Activated naive CD8-positive, alpha-beta T cell (primary cell): ENCODE measurements around the gene SH3RF1.

Experiments
- H3K27ac Mint-ChIP-seq: one replicate; pipeline ENCODE4 v1.8.0; 2021; ENCODE audit warnings: mixed read lengths
- H3K27me3 Mint-ChIP-seq: one replicate; pipeline ENCODE4 v1.8.0; 2021; ENCODE audit warnings: mixed read lengths
- H3K36me3 Mint-ChIP-seq: one replicate; pipeline ENCODE4 v1.8.0; 2021; ENCODE audit warnings: mixed read lengths
- H3K4me1 Mint-ChIP-seq: one replicate; pipeline ENCODE4 v1.8.0; 2021; ENCODE audit warnings: low read depth, mixed read lengths
- H3K4me3 Mint-ChIP-seq: one replicate; pipeline ENCODE4 v1.8.0; 2021; ENCODE audit warnings: mild to moderate bottlenecking, mixed read lengths
- H3K9me3 Mint-ChIP-seq: one replicate; pipeline ENCODE4 v1.8.0; 2021; ENCODE audit warnings: low read depth, mixed read lengths

Gene SH3RF1

GRCh38 chr4:169122422-169122821 is 148.3 kb downstream of the SH3RF1 start:
- no peaks in the 10 kb centered on the region for H3K9me3 Mint-ChIP-seq
- no peak overlapping the region for H3K27ac Mint-ChIP-seq
- H3K27me3 Mint-ChIP-seq: peaks cover 5% of the 10 kb centered on the region
- H3K36me3 Mint-ChIP-seq: no peaks in the 10 kb centered on the region
- H3K4me3 Mint-ChIP-seq: no peak overlapping the region
- no peaks in the 10 kb centered on the region for H3K4me1 Mint-ChIP-seq

- Mint-ChIP-seq H3K4me1 (no peaks in the 10 kb centered on the region), H3K9me3 (no peaks in the 10 kb centered on the region), H3K27ac (no peak overlapping the region), H3K27me3 (peaks cover 5% of the 10 kb centered on the region), H3K4me3 (no peak overlapping the region), H3K36me3 (no peaks in the 10 kb centered on the region)
Measured at GRCh38 chr4:169121861-169122382, 148.8 kb downstream of the SH3RF1 start.

- Mint-ChIP-seq H3K27ac (no peak overlapping the region), H3K4me1 (no peaks in the 10 kb centered on the region), H3K4me3 (no peak overlapping the region), H3K36me3 (no peaks in the 10 kb centered on the region), H3K27me3 (peaks cover 5% of the 10 kb centered on the region), H3K9me3 (no peaks in the 10 kb centered on the region)
Measured at GRCh38 chr4:169120624-169121023, 150.1 kb downstream of the SH3RF1 start.

GRCh38 chr4:169119536-169119935 is 151.2 kb downstream of the SH3RF1 start:
- H3K27ac Mint-ChIP-seq: no peak overlapping the region
- H3K4me1 Mint-ChIP-seq: no peaks in the 10 kb centered on the region
- no peaks in the 10 kb centered on the region for H3K9me3 Mint-ChIP-seq
- H3K27me3 Mint-ChIP-seq: peaks cover 5% of the 10 kb centered on the region
- no peak overlapping the region for H3K4me3 Mint-ChIP-seq
- H3K36me3 Mint-ChIP-seq: no peaks in the 10 kb centered on the region

GRCh38 chr4:169117591-169118081 is 153.1 kb downstream of the SH3RF1 start:
- H3K9me3 Mint-ChIP-seq: no peaks in the 10 kb centered on the region
- H3K27me3 Mint-ChIP-seq: peaks cover 3% of the 10 kb centered on the region
- H3K4me3 Mint-ChIP-seq: no peak overlapping the region
- H3K36me3 Mint-ChIP-seq: no peaks in the 10 kb centered on the region
- no peak overlapping the region for H3K27ac Mint-ChIP-seq
- no peaks in the 10 kb centered on the region for H3K4me1 Mint-ChIP-seq

GRCh38 chr4:169116270-169116901 is 154.4 kb downstream of the SH3RF1 start:
- peaks cover 3% of the 10 kb centered on the region for H3K27me3 Mint-ChIP-seq
- H3K9me3 Mint-ChIP-seq: no peaks in the 10 kb centered on the region
- H3K36me3 Mint-ChIP-seq: no peaks in the 10 kb centered on the region
- no peak overlapping the region for H3K27ac Mint-ChIP-seq
- no peaks in the 10 kb centered on the region for H3K4me1 Mint-ChIP-seq
- no peak overlapping the region for H3K4me3 Mint-ChIP-seq

GRCh38 chr4:169115897-169116254 is 154.9 kb downstream of the SH3RF1 start:
- no peaks in the 10 kb centered on the region for H3K4me1 Mint-ChIP-seq
- no peak overlapping the region for H3K4me3 Mint-ChIP-seq
- H3K36me3 Mint-ChIP-seq: no peaks in the 10 kb centered on the region
- no peaks in the 10 kb centered on the region for H3K9me3 Mint-ChIP-seq
- no peak overlapping the region for H3K27ac Mint-ChIP-seq
- H3K27me3 Mint-ChIP-seq: no peaks in the 10 kb centered on the region

- Mint-ChIP-seq H3K9me3 (no peaks in the 10 kb centered on the region), H3K4me3 (no peak overlapping the region), H3K27me3 (no peaks in the 10 kb centered on the region), H3K27ac (no peak overlapping the region), H3K4me1 (no peaks in the 10 kb centered on the region), H3K36me3 (no peaks in the 10 kb centered on the region)
Measured at GRCh38 chr4:169115144-169115896, 155.4 kb downstream of the SH3RF1 start.

- Mint-ChIP-seq H3K36me3 (no peaks in the 10 kb centered on the region), H3K27ac (no peak overlapping the region), H3K27me3 (no peaks in the 10 kb centered on the region), H3K4me1 (no peaks in the 10 kb centered on the region), H3K4me3 (no peak overlapping the region), H3K9me3 (no peaks in the 10 kb centered on the region)
Measured at GRCh38 chr4:169114341-169114974, 156.3 kb downstream of the SH3RF1 start.

- no peak overlapping the region for H3K4me3 Mint-ChIP-seq
- no peaks in the 10 kb centered on the region for H3K36me3 Mint-ChIP-seq
- H3K9me3 Mint-ChIP-seq: no peaks in the 10 kb centered on the region
- no peak overlapping the region for H3K27ac Mint-ChIP-seq
- peaks cover 1% of the 10 kb centered on the region for H3K27me3 Mint-ChIP-seq
- no peaks in the 10 kb centered on the region for H3K4me1 Mint-ChIP-seq
Measured at GRCh38 chr4:169110633-169111032, 160.1 kb downstream of the SH3RF1 start.

- H3K27me3 Mint-ChIP-seq: peaks cover 1% of the 10 kb centered on the region
Measured at GRCh38 chr4:169109035-169109675, 161.6 kb downstream of the SH3RF1 start.

GRCh38 chr4:169108303-169108702 is 162.5 kb downstream of the SH3RF1 start:
- no peak overlapping the region for H3K27ac Mint-ChIP-seq
- H3K9me3 Mint-ChIP-seq: no peaks in the 10 kb centered on the region
- no peaks in the 10 kb centered on the region for H3K4me1 Mint-ChIP-seq

More at GRCh38 chr4:169109035-169109675, 161.6 kb downstream of the SH3RF1 start:
- Mint-ChIP-seq H3K4me1 (no peaks in the 10 kb centered on the region), H3K27ac (no peak overlapping the region), H3K36me3 (no peaks in the 10 kb centered on the region), H3K9me3 (no peaks in the 10 kb centered on the region), H3K4me3 (no peak overlapping the region)

GRCh38 chr4:169107528-169107927 is 163.2 kb downstream of the SH3RF1 start:
- no peaks in the 10 kb centered on the region for H3K9me3 Mint-ChIP-seq
- no peak overlapping the region for H3K4me3 Mint-ChIP-seq
- H3K4me1 Mint-ChIP-seq: no peaks in the 10 kb centered on the region
- H3K27ac Mint-ChIP-seq: no peak overlapping the region
- H3K27me3 Mint-ChIP-seq: peaks cover 1% of the 10 kb centered on the region
- H3K36me3 Mint-ChIP-seq: no peaks in the 10 kb centered on the region

More at GRCh38 chr4:169108303-169108702, 162.5 kb downstream of the SH3RF1 start:
- peaks cover 1% of the 10 kb centered on the region for H3K27me3 Mint-ChIP-seq
- no peaks in the 10 kb centered on the region for H3K36me3 Mint-ChIP-seq
- H3K4me3 Mint-ChIP-seq: no peak overlapping the region

- no peaks in the 10 kb centered on the region for H3K9me3 Mint-ChIP-seq
- H3K4me3 Mint-ChIP-seq: no peak overlapping the region
- H3K27me3 Mint-ChIP-seq: peaks cover 1% of the 10 kb centered on the region
- no peak overlapping the region for H3K27ac Mint-ChIP-seq
- H3K4me1 Mint-ChIP-seq: no peaks in the 10 kb centered on the region
- H3K36me3 Mint-ChIP-seq: no peaks in the 10 kb centered on the region
Measured at GRCh38 chr4:169106696-169107229, 164.0 kb downstream of the SH3RF1 start.
